GF-D8 (cell line): ENCODE data around the gene GNB5.
"Not testable (repeated sequence)": the region's sequence is repeated elsewhere in the genome, so short reads cannot be mapped to it uniquely, and the experiment has no call there.

Experiments used
- DNase-seq: peaks from one replicate; lab custom pipeline; 2025; lab: John Stamatoyannopoulos, UW

Gene GNB5

GRCh38 chr15:52112203-52112750, 78.9 kb downstream of the GNB5 start:
- no peak for DNase-seq

- DNase-seq = no peak
These were observed 79.5 kb downstream of the GNB5 start for GRCh38 chr15:52111517-52112202.

GRCh38 chr15:52109559-52110451, 81.4 kb downstream of the GNB5 start:
- no peak for DNase-seq

GRCh38 chr15:52107238-52107637, 84.0 kb downstream of the GNB5 start:
- no peak for DNase-seq

- no peak for DNase-seq
These were observed 84.6 kb downstream of the GNB5 start for GRCh38 chr15:52106641-52107040.

- DNase-seq = no peak
These were observed 85.3 kb downstream of the GNB5 start for GRCh38 chr15:52105846-52106245.

GRCh38 chr15:52104532-52105004, 86.6 kb downstream of the GNB5 start:
- no peak for DNase-seq

- DNase-seq = no peak
These were observed 87.7 kb downstream of the GNB5 start for GRCh38 chr15:52103217-52104207.

GRCh38 chr15:52102463-52102862, 88.7 kb downstream of the GNB5 start:
- no peak for DNase-seq

- DNase-seq = no peak
These were observed 89.5 kb downstream of the GNB5 start for GRCh38 chr15:52101542-52102323.

GRCh38 chr15:52100807-52101442, 90.3 kb downstream of the GNB5 start:
- no peak for DNase-seq

GRCh38 chr15:52099651-52100272, 91.4 kb downstream of the GNB5 start:
- no peak for DNase-seq

- DNase-seq = no peak
These were observed 92.9 kb downstream of the GNB5 start for GRCh38 chr15:52098323-52098722.

- no peak for DNase-seq
These were observed 94.0 kb downstream of the GNB5 start for GRCh38 chr15:52097180-52097579.

- DNase-seq = not testable (repeated sequence)
These were observed 94.7 kb downstream of the GNB5 start for GRCh38 chr15:52096536-52096935.

GRCh38 chr15:52095597-52096262, 95.5 kb downstream of the GNB5 start:
- no peak for DNase-seq

GRCh38 chr15:52094811-52095584, 96.2 kb downstream of the GNB5 start:
- no peak for DNase-seq
